ENCODE measurements around the gene KNDC1.

KNDC1 gene

GRCh38 chr10:133139551-133140065, 20.4 kb upstream of the KNDC1 start:
- no peak for DNase-seq (ENCODE audit: low read depth, low spot score)
- no peak overlapping the region for H3K4me3 ChIP-seq (ENCODE audit: low read depth, low read length)
- ChIA-PET POLR2A (no interaction called here), CTCF (no interaction called here)
- no peak for TF ChIP-seq CTCF (IDR thresholded peaks at IDR 0.05; ENCODE audit: insufficient read depth, low read length, missing control alignments)

GRCh38 chr10:133140417-133141143, 19.4 kb upstream of the KNDC1 start:
- no peak overlapping the region for H3K4me3 ChIP-seq (ENCODE audit: low read depth, low read length)
- DNase-seq (ENCODE audit: low read depth, low spot score), result no peak
- TF ChIP-seq CTCF (IDR thresholded peaks at IDR 0.05; ENCODE audit: insufficient read depth, low read length, missing control alignments), result no peak
- CTCF ChIA-PET, result no interaction called here
- POLR2A ChIA-PET, result no interaction called here

- POLR2A ChIA-PET, result no interaction called here
- no peak for DNase-seq (ENCODE audit: low read depth, low spot score)
- H3K4me3 ChIP-seq (ENCODE audit: low read depth, low read length), result no peak overlapping the region
- no peak for TF ChIP-seq CTCF (IDR thresholded peaks at IDR 0.05; ENCODE audit: insufficient read depth, low read length, missing control alignments)
- CTCF ChIA-PET, result no interaction called here
These were observed 18.7 kb upstream of the KNDC1 start for GRCh38 chr10:133141144-133141957.

GRCh38 chr10:133141958-133142340, 18.1 kb upstream of the KNDC1 start:
- CTCF ChIA-PET, result no interaction called here
- POLR2A ChIA-PET, result no interaction called here

GRCh38 chr10:133142523-133143199, 17.4 kb upstream of the KNDC1 start:
- H3K4me3 ChIP-seq (ENCODE audit: low read depth, low read length), result no peak overlapping the region
- POLR2A ChIA-PET, result no interaction called here
- TF ChIP-seq CTCF (IDR thresholded peaks at IDR 0.05; ENCODE audit: insufficient read depth, low read length, missing control alignments), result no peak
- no peak for DNase-seq (ENCODE audit: low read depth, low spot score)
- CTCF ChIA-PET, result interaction anchor here (1.0 to 1.6 kb wide), 6 partner anchors 19 to 198 kb away, joined by 3 to 5 read pairs (median 3); no protein-coding TSS in a partner anchor

More at GRCh38 chr10:133141958-133142340, 18.1 kb upstream of the KNDC1 start:
- no peak for TF ChIP-seq CTCF (IDR thresholded peaks at IDR 0.05; ENCODE audit: insufficient read depth, low read length, missing control alignments)
- no peak for DNase-seq (ENCODE audit: low read depth, low spot score)
- H3K4me3 ChIP-seq (ENCODE audit: low read depth, low read length), result no peak overlapping the region

GRCh38 chr10:133143200-133143533, 16.9 kb upstream of the KNDC1 start:
- DNase-seq (ENCODE audit: low read depth, low spot score), result no peak
- TF ChIP-seq CTCF (IDR thresholded peaks at IDR 0.05; ENCODE audit: insufficient read depth, low read length, missing control alignments), result no peak
- CTCF ChIA-PET, result interaction anchor here (0.6 to 1.6 kb wide), 10 partner anchors 15 to 464 kb away, joined by 3 to 5 read pairs (median 3); no protein-coding TSS in a partner anchor
- no peak overlapping the region for H3K4me3 ChIP-seq (ENCODE audit: low read depth, low read length)
- POLR2A ChIA-PET, result interaction anchor here (1.4 kb wide), 1 partner anchor 165 kb away, joined by 4 read pairs; no protein-coding TSS in a partner anchor
